Esophagus (tissue), 2 donors: ENCODE data around the gene ITGB8. TPM values are rescaled to one million over a fixed set of nuclear protein-coding genes. Genes with fewer than 3 reads are reported as not detected.
A peak's percentile ranks its signal among the peaks of the same experiment; 100 is the strongest.
"Not testable (repeated sequence)": the region's sequence is repeated elsewhere in the genome, so short reads cannot be mapped to it uniquely, and the experiment has no call there.

Experiments
- H3K27ac ChIP-seq, 2 donors: one replicate each; pipeline ENCODE4 v1.5.1; 2013; ENCODE audit warnings: low read depth in 2 of 2, mild to moderate bottlenecking in 2 of 2, inconsistent platforms in 1 of 2, low read length in 1 of 2, moderate library complexity in 1 of 2
- H3K27me3 ChIP-seq, 2 donors: one replicate each; pipeline ENCODE4 v1.6.1; 2013; ENCODE audit warnings: low read length in 2 of 2, control low read depth in 1 of 2, mild to moderate bottlenecking in 1 of 2; ENCODE audit not compliant: insufficient read depth in 2 of 2, control insufficient read depth in 1 of 2
- H3K36me3 ChIP-seq, 2 donors: one replicate each; pipeline ENCODE4 v1.6.1; 2013; ENCODE audit warnings: low read length in 1 of 2; ENCODE audit not compliant: control insufficient read depth in 2 of 2, insufficient read depth in 2 of 2
- H3K4me1 ChIP-seq, 2 donors: one replicate each; pipeline ENCODE4 v1.6.1; 2013; ENCODE audit warnings: low read length in 1 of 2; ENCODE audit not compliant: control insufficient read depth in 2 of 2, insufficient read depth in 2 of 2
- H3K4me3 ChIP-seq, 2 donors: one replicate each; pipeline ENCODE4 v1.5.1; 2013; ENCODE audit warnings: low read length in 2 of 2, mild to moderate bottlenecking in 2 of 2, low read depth in 1 of 2, moderate library complexity in 1 of 2
- H3K9me3 ChIP-seq, 2 donors: one replicate each; pipeline ENCODE4 v1.6.1; 2013; ENCODE audit warnings: mild to moderate bottlenecking in 2 of 2, low read depth in 1 of 2, low read length in 1 of 2, moderate library complexity in 1 of 2; ENCODE audit not compliant: control insufficient read depth in 2 of 2, insufficient read depth in 1 of 2
- WGBS, 2 donors: extraction: QIAGEN DNeasy Blood & Tissue Kit; methylation state at CpG; one replicate each; pipeline ENCODE4 v1.1.7; 2013; 5-methylcytosine and 5-hydroxymethylcytosine counted together
- polyA plus RNA-seq, 2 donors: library from polyadenylated mRNA; stranded (reverse); fragments of 200-250 nt; gene quantifications; one replicate each; pipeline ENCODE4 v1.2.3, GENCODE V29; 2013
- donor health status: healthy with polysubstance abuse.
- donor health status: Bipolar disorder and iron deficiency.

ITGB8 gene
- polyA plus RNA-seq, 2 donors, result 4.2 to 5.0 TPM

DNA sequence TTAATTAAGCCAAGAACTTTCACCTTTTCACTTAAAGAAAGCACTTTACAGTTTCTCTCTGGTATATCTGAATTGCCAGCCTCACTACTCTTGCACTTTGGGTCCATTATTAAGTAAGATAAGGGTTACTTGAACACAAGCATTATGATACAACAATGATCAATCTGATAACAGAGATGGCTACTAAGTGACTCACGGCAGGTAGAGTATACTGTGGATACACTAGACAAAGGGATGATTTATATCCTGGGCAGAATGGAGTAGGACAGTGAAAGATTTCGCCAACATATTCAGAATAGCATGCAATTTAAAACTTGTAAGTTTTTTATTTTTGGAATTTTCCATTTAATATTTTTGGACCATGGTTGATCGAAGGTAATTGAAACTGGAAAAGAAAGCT lies 34.3 kb upstream of the ITGB8 start:
- 77 to 86% methylated on average over 3 of the region's 3 CpGs for WGBS, 2 donors
- no peak overlapping the region for H3K4me3 ChIP-seq

DNA sequence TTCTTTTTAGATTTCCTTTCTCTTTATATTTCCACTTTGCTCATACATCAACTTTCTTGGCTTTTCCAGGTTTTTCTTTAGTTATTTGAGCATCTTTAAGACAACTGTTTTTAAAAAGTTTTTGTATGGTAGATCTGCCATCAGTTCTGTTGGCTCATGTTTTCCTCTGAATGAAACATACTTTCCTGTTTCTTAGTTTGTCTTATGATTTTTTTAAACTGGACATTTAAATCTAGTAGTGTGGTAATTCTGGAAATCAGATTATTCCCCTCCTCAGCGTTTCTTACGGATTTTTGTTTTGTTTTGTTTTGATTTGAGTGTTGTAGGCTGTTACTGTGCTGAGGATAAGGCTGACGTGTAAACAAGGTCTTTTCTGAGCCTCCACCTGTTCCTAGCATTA lies 33.8 kb upstream of the ITGB8 start:
- Histone ChIP-seq H3K4me3 (no peak overlapping the region), H3K4me1 (no peaks in the 10 kb centered on the region), H3K36me3 (no peaks in the 10 kb centered on the region), H3K27me3 (no peaks in the 10 kb centered on the region), H3K9me3 (no peaks in the 10 kb centered on the region), H3K27ac (no peak overlapping the region)
- WGBS, 2 donors, result 68 to 79% methylated on average over 3 of the region's 3 CpGs

More for the DNA sequence above, 34.3 kb upstream of the ITGB8 start:
- H3K27ac ChIP-seq, result no peak overlapping the region
- no peaks in the 10 kb centered on the region for H3K4me1 ChIP-seq
- no peaks in the 10 kb centered on the region for H3K36me3 ChIP-seq
- H3K27me3 ChIP-seq, result no peaks in the 10 kb centered on the region
- H3K9me3 ChIP-seq, result no peaks in the 10 kb centered on the region

DNA sequence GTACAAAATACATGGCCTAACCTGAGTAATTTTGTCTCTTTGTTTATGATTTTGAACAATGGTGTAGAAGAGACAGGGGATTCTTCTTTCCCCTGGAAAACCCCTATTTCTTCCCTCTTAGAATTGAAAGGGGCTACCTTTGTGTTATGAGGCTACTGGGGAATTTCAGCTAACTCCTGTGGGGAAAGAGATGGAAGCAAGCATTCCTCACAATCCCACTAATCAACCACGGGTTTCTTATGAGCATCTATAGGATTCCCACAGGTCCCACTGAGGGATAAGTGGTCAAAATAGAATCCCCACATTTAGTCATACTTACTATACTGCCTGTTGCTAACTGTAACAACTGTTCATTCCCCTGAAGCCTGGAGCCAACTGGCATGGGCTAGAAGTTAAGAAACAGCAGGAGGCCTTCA lies 32.2 kb upstream of the ITGB8 start:
- Histone ChIP-seq H3K4me1 (no peaks in the 10 kb centered on the region), H3K4me3 (no peak overlapping the region), H3K27me3 (no peaks in the 10 kb centered on the region), H3K27ac (no peak overlapping the region), H3K9me3 (no peaks in the 10 kb centered on the region), H3K36me3 (no peaks in the 10 kb centered on the region)
- 72 to 77% methylated on average over 1 of the region's 1 CpG for WGBS, 2 donors

DNA sequence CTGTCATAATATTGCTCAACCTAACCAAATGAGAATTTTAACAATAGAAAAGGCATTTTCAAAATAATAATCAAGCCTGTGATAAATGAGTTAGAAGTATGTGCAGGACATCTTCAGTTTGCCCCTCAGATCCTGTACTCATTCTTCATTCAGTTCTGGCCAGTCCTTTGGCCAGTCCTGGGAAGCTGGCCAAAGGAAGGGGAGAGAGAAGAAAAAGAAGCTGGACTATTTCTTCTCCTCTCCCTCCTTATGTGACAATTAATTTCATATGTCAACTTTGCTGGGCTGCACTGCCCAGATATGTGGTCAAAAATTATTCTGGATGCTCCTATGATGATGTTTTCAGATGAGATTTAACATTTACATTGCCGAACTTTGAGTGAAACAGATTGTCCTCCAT lies 31.6 kb upstream of the ITGB8 start:
- no peaks in the 10 kb centered on the region for H3K4me1 ChIP-seq
- H3K27ac ChIP-seq, result peak overlapping the region in 1 of 2 donors; percentile 10
- no peaks in the 10 kb centered on the region for H3K36me3 ChIP-seq
- H3K27me3 ChIP-seq, result no peaks in the 10 kb centered on the region
- H3K9me3 ChIP-seq, result no peaks in the 10 kb centered on the region
- WGBS, 2 donors, result 84% methylated on average over 1 of the region's 1 CpG
- no peak overlapping the region for H3K4me3 ChIP-seq

DNA sequence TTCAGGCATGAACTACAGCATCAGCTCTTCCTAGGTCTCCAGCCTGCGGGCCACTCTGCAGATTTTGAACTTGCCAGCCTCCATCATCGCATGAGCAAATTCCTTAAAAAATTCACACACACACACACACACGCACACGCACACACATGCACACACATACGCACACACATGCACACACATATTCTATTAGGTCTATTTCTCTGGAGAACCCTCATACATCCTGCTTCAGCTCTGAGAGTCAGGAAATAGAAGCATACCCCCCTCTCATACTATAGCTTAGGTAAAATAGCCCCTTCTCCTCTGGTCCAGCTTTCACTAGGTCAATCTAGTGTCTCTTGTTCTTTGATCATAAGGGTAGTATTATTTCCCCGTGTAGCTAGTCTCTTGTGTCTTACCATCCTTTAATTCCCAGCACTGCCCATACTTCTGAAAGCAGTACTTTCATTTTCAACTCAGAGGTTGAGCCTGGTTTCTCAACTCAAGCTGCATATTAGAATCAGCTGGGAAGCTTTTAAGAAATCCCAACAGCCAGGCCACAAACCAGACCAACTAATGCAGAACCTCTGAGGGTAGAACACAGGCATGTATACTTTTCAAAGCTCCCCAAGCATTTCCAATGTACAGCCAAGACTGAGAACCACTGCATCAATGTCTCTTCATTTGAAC lies 30.9 kb upstream of the ITGB8 start:
- Histone ChIP-seq H3K4me3 (no peak overlapping the region), H3K27ac (peak overlapping the region in 1 of 2 donors; percentile 10)
- WGBS, 2 donors, result 78 to 84% methylated on average over 6 of the region's 6 CpGs

DNA sequence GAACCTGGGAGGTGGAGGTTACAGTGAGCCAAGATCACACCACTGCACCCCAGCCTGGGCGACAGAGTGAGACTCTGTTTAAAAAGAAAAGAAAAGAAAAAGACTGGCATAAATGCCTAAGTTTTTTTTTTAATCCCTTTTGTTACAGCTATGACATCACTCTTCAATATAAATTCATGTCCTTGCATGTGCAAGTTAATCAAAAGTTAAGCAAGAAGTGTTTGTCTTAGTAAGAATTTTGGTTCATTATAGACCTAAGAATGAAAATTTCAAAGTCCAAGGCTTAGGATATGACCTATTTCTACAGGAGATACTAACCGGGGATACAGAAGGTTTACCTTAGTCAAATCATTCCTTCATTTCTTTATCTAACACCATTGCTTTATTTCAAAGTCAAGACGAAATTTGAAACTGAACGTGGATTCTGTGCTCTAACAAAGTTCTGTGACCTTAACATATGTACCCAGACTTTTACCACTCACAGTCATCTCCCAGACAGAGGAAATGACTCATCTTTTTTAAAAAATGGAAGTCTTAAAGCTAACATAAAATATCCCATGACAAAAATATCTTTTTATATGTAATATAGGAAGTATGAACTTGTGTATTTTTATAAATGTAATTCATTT lies 29.3 kb upstream of the ITGB8 start:
- H3K27ac ChIP-seq, result no peak overlapping the region
- 33 to 54% methylated on average over 4 of the region's 4 CpGs for WGBS, 2 donors
- no peaks in the 10 kb centered on the region for H3K27me3 ChIP-seq
- no peaks in the 10 kb centered on the region for H3K4me1 ChIP-seq
- no peaks in the 10 kb centered on the region for H3K36me3 ChIP-seq
- no peaks in the 10 kb centered on the region for H3K9me3 ChIP-seq
- H3K4me3 ChIP-seq, result no peak overlapping the region

More for the DNA sequence above, 30.9 kb upstream of the ITGB8 start:
- H3K27me3 ChIP-seq, result no peaks in the 10 kb centered on the region
- H3K9me3 ChIP-seq, result no peaks in the 10 kb centered on the region
- no peaks in the 10 kb centered on the region for H3K4me1 ChIP-seq
- H3K36me3 ChIP-seq, result no peaks in the 10 kb centered on the region

DNA sequence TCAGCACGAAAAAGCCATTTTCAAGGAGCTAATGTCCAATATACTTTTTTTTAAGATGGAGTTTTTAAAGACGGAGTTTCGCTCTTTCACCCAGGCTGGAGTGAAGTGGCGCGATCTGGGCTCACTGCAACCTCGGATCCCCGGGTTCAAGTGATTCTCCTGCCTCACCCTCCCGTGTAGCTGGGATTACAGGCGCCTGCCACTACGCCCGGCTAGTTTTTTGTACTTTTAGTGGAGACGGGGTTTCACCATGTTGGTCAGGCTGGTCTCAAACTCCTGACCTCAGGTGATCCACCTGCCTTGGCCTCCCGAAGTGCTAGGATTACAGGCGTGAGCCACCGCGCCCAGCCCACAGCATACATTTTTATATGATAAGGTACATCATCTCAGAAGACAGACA lies 28.4 kb upstream of the ITGB8 start:
- 97% methylated on average over 16 of the region's 16 CpGs for WGBS, 2 donors
- not testable (repeated sequence) for H3K9me3 ChIP-seq, H3K4me1 ChIP-seq, H3K27ac ChIP-seq, H3K27me3 ChIP-seq, H3K4me3 ChIP-seq, H3K36me3 ChIP-seq

DNA sequence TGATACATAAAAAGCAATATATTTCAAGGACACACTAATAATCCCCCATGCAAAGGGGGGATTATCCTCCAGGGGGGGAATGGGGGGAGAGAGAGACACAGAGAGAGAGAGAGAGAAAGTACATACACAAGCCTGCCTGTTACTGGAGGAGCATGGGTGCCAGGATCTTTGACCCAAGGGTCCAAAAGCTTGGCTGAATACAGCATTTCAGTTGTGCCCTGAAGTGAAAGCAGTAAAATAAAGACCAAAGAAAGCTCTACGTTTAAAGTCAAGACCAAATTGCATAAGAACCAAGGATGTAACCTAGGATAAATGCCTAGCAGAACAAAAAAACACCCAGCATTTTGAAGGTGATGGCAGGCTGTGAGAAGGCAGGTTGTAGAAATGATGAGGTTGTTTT lies 27.8 kb upstream of the ITGB8 start:
- Histone ChIP-seq H3K36me3 (no peaks in the 10 kb centered on the region), H3K27ac (no peak overlapping the region), H3K27me3 (no peaks in the 10 kb centered on the region), H3K4me1 (no peaks in the 10 kb centered on the region), H3K9me3 (no peaks in the 10 kb centered on the region), H3K4me3 (no peak overlapping the region)
- 35 to 37% methylated on average over 1 of the region's 1 CpG for WGBS, 2 donors

DNA sequence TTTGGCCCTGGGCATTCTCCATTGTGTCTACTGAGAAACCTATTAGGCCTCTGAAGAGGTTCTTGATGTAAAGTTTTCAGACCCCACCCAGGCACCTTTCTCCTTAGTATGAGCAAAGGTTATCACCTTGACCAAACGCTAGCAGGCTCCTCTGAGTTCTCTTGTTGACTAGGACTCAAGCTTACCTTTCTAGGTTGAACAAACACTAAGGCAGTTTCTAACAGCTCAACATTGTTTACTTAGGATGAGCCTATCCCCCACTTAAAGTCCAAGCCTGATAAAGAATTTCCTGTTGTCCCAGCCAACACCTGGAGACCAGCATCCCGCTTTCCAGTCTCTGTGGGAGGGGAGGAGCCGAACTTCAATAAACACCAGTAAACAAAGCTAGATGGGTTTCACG lies 26.3 kb upstream of the ITGB8 start:
- Histone ChIP-seq H3K27me3 (no peaks in the 10 kb centered on the region), H3K27ac (no peak overlapping the region), H3K9me3 (no peaks in the 10 kb centered on the region), H3K36me3 (no peaks in the 10 kb centered on the region), H3K4me1 (no peaks in the 10 kb centered on the region), H3K4me3 (no peak overlapping the region)
- WGBS, 2 donors, result 76 to 90% methylated on average over 4 of the region's 4 CpGs

DNA sequence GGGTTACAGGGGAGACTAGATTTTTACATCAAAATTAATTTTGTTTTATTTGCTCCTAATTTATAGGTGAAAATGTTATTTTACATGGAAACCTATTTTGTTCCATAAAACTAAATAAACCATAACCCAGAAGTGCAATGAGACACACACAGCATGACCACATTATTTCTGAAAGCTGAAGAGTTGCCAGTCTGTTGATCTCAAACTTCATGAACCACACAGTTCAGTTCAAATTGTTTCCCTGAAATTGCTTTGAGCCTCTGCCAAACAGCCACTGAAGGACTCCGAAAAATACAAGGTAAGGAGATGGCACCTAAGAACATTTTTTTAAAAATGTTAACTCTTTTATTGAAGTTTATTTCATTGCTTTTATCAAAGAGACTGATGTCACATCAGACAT lies 25.0 kb upstream of the ITGB8 start:
- Histone ChIP-seq H3K27ac (no peak overlapping the region), H3K27me3 (no peaks in the 10 kb centered on the region), H3K4me3 (no peak overlapping the region), H3K9me3 (no peaks in the 10 kb centered on the region), H3K4me1 (no peaks in the 10 kb centered on the region), H3K36me3 (no peaks in the 10 kb centered on the region)
- WGBS, 2 donors, result 79 to 84% methylated on average over 1 of the region's 1 CpG
